ENCODE measurements around the gene CXXC4.

CXXC4 gene

DNA sequence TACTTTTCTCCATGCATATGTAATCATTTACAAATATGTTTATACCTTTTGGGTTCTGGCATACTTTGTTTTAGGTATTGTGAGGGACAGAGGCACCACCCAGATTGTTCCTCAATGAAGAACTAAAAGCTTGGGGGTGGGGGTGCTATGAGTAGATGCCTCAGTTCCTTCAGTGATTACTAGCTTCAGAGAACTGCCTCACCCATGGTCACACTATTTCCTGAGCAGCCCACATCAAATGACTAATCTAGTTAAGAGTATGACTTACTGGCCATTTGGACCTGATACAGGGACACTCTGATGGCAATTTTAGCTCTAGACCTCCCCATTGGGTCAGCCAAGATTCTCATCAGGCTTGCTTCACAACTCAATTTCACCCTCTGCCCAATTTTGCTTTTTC is 22.2 kb upstream of the CXXC4 start:
- H3K27ac ChIP-seq: no peak overlapping the region
- TF ChIP-seq ZFX (IDR thresholded peaks at IDR 0.05; ENCODE audit: borderline replicate concordance): no peak
- TF ChIP-seq CTCF (IDR thresholded peaks at IDR 0.05): no peak

DNA sequence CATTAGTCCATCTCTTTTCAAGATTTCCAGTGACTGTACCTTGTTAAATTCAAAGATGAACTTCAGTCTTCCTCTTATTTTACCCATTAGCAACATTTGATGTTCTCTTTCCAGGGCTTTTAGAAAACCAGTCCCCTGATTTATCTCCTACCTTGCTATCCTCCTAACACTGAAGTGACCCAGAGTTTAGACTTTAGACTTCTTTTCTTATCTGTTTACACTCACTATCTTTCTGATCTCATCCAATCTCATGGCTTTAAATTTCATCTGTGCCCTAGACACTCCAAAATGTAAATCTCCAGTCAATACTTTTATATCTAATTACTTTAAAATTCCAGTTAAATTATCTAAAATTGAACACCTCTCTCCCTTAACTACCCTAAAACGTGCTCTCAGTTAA is 13.5 kb upstream of the CXXC4 start:
- TF ChIP-seq ZFX (IDR thresholded peaks at IDR 0.05; ENCODE audit: borderline replicate concordance) (no peak), CTCF (IDR thresholded peaks at IDR 0.05) (no peak)
- H3K27ac ChIP-seq: no peak overlapping the region

- TF ChIP-seq ZFX (IDR thresholded peaks at IDR 0.05; ENCODE audit: borderline replicate concordance) (no peak), CTCF (IDR thresholded peaks at IDR 0.05) (no peak)
- no peak overlapping the region for H3K27ac ChIP-seq
These were observed 12.4 kb upstream of the CXXC4 start for GRCh38 chr4:104507112-104507511.

GRCh38 chr4:104504536-104504935 is 9.8 kb upstream of the CXXC4 start:
- no peak overlapping the region for H3K27ac ChIP-seq
- no peak for TF ChIP-seq ZFX (IDR thresholded peaks at IDR 0.05; ENCODE audit: borderline replicate concordance)
- TF ChIP-seq CTCF (IDR thresholded peaks at IDR 0.05): no peak

DNA sequence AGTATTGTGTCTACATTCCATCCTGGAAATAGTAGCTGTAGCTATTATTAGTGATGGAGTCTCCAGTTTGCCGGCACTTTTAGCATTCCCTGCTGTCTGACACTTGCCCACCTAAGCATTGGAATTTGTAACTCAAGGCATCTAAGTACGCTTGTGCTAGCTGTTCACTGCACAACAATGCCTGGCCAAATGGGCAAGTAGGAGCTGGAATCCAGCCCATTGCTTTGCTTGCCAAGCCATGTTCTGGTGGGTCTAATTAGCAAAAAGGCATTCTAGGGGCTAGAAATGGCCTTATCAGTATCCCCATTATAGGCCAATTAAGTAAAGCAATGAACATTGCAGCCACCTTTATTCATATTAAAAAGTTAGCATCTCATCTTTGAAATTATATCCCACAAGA is 7.8 kb upstream of the CXXC4 start:
- H3K27ac ChIP-seq: no peak overlapping the region
- TF ChIP-seq ZFX (IDR thresholded peaks at IDR 0.05; ENCODE audit: borderline replicate concordance) (no peak), CTCF (IDR thresholded peaks at IDR 0.05) (no peak)

DNA sequence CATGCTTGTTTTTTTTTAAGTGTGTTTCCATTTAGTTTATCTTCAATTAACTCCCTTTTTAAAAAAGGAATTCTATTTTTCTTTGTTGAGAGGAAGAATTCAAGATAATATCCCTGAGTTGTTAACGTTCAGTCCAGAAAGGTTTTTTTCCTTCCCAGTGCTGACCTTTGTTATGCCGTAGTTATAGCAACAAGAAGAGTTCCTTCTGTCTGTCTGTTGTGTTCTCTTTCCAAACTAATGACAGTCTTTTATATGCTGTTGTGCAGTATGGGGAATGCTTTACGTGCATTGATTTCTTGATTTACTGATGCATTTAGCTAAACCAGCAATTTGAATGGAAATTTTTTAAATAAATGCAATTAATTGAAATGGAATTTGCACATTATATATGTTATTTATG is 6.6 kb upstream of the CXXC4 start:
- TF ChIP-seq ZFX (IDR thresholded peaks at IDR 0.05; ENCODE audit: borderline replicate concordance): no peak
- TF ChIP-seq CTCF (IDR thresholded peaks at IDR 0.05): no peak
- H3K27ac ChIP-seq: no peak overlapping the region

- no peak overlapping the region for H3K27ac ChIP-seq
- TF ChIP-seq CTCF (IDR thresholded peaks at IDR 0.05): no peak
- TF ChIP-seq ZFX (IDR thresholded peaks at IDR 0.05; ENCODE audit: borderline replicate concordance): no peak
These were observed 5.7 kb upstream of the CXXC4 start for GRCh38 chr4:104500442-104500841.
